C1 segment of cervical spinal cord (tissue), 14 donors: ENCODE data around the gene DNER.
"Not testable (repeated sequence)": the region's sequence is repeated elsewhere in the genome, so short reads cannot be mapped to it uniquely, and the experiment has no call there.

ENCODE experiments used
- DNase-seq, 14 donors: peaks; one replicate each; lab custom pipeline; 2025; lab: John Stamatoyannopoulos, UW

The DNER gene

GRCh38 chr2:229622495-229623355 is 91.6 kb downstream of the DNER start:
- DNase-seq = no peak

DNA sequence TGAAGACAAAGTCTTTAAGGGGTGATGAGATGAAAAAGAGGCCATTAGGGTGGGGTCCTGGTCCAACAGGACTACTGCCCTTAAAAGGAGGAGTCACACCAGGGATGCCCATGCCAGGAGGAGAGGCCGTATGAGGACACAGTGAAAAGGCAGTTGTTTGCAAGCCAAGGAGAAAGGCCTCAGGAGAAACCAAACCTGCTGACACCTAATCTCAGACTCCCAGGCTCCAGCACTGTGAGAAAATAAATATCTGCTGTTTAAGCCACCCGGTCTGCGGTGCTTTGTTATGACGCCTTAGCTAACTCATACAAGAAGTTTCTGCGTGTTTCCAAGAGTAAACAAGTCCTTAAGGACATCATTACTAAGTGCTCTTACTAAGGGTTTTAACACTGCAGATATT is 93.6 kb downstream of the DNER start:
- peak in 1 of 14 donors; percentile 21 for DNase-seq

DNA sequence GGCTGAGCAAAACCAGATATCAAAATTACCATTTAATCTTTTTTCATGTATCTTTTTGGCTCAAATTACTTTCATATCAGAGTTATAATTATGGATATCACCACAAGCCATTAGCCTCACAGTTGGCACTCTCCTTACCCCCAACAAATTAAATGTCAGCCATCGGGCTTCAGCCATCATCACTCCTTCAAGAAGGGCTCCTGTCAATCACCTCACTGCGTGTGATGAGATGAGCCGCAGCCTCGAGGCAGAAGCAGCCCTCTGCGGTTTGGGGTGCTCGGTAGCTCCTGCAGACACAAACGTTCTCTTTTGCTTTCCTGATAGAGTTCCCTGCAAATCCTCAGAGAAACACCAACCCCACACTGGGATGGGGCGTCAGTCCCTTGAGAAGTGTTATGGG is 94.1 kb downstream of the DNER start:
- no peak for DNase-seq

DNA sequence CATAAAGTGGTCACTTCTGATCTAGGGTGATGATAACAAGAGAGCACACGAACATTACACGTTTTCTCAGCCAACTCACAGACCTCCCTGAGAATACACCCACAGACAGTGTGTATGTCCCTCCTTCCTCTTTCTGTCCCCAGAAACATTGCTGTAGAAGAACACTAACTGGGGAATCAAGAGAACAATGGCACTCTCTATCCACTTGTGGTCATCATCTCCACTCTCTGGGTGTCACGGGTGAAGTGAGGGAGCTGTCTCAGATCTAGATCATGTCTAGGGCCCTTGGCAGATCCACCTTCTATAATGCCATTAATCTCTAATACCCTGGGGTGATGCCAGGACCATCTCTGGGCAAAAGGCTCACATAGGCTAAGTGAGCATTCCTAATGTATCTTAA is 97.9 kb downstream of the DNER start:
- no peak for DNase-seq

DNA sequence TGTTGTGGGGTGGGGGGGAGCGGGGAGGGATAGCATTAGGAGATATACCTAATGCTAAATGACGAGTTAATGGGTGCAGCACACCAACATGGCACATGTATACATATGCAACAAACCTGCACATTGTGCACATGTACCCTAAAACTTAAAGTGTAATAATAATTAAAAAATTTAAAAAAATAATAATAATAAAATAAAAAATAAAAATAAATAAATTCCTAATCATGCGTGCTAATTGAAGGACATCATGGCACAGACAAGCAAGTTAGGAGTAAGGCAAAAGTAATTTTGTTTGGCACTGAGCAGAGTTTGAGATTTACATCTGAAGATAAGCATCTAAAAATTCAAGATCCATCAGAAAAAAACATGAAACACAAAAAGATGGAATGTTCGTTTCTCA is 100.3 kb downstream of the DNER start:
- not testable (repeated sequence) for DNase-seq

DNA sequence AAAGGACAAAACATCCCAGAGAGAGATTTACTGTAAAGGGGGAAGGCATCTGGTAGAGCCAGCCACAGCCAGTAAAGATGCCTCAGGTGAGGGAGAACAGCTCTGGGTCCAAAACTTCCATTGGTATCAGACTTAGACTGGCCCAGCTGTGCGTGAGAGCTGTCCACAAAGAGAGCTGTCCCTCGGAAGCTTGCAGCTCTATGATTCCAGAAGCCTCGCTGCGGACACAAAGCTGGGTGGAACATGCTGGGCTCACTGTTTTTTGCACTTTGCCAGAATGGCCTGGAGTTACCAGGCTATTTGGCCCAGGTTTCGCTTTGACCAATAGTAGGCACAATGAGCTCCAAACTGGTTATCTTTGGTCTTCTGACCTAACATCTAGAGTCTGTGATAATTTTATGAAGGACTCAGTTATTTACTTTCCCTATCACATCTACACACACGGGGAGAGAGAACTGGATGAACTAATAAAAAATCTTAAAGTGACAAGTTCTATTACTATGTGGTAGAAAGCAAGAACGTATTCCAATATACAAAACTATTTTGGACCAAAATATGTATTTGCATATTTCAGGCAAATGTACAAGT is 101.9 kb downstream of the DNER start:
- peak in 7 of 14 donors; percentile 27 to 38 (median 36) for DNase-seq

GRCh38 chr2:229611360-229611759 is 103.0 kb downstream of the DNER start:
- no peak for DNase-seq

DNA sequence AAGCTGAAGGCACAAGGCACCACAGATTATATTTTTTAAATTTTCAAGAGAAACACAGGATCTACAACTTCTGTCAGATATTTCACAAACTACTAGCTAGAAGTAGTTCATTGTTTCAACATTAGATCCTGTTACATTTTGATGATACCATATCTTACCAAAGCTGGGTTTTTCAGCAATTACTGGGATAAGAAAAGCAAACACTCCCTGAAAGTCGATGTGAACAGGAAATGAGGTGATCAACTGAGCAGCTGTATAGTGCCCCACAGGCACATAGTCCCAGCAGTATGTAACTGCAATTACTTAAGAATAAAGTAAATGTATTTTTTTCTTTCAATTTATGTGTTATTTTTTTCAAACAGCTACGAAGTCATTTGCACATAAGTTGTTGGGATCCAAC is 103.5 kb downstream of the DNER start:
- no peak for DNase-seq

GRCh38 chr2:229610333-229610732 is 104.0 kb downstream of the DNER start:
- DNase-seq = peak in 5 of 14 donors; percentile 14 to 76 (median 30)

- no peak for DNase-seq
Measured at GRCh38 chr2:229601936-229602335, 112.4 kb downstream of the DNER start.

DNA sequence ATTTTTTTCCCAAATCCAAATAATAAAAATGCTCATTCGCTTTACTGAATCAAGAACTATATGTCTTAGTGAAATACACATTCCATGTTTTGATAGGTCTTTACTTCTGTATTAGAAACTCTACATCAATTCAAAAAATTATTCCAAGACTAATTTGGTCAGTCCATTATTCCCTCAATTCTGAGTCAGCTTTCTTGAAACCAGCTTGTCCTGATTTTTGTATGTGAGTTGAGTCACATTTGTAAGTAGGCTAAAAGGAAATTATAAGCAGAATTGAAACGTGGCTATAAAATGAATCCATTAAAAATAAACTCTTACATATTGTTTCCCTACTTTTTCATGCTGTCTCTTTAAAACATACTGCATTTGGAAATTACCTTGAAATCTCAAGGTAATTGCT is 113.0 kb downstream of the DNER start:
- no peak for DNase-seq

DNA sequence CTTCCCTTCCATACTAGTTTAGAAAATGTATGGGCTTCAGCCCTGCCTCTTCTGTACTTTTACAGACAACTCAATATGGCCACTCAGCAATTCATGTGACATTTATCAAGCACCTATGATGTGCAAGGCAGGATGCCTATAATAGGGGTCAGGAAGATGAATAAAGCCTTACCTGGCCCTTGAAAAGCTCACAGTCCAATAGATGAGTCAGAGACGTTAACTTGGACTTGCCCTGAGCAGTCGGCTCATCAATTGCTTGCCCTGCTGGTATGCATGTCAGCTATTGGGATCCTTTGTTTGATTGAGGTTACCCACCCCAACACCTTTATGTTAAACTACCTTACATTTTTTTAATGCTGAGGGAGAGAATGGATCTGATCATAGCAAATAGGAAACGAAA is 116.1 kb downstream of the DNER start:
- DNase-seq = no peak

GRCh38 chr2:229596796-229597195 is 117.6 kb downstream of the DNER start:
- DNase-seq = no peak

DNA sequence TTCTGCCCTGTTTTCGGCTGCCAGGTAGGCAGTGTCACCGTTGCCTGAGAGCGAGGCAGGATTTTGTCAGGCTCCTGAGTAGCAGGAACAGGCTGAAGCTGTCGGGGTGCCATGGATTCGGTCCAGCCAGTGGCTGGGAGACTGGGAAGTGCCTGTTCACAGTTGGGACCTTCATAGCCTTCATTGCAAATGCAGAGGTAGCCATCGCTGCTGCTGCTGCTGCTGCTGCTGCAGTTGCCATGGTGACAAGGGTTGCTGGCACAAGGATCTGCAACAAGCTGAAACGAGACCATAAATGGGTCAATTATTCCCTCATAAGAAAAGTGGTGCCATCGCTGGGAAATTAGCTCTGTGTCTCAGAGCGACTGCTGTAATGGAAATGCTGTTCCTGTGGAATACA is 122.7 kb downstream of the DNER start:
- peak in 12 of 14 donors; percentile 10 to 73 (median 34) for DNase-seq

DNA sequence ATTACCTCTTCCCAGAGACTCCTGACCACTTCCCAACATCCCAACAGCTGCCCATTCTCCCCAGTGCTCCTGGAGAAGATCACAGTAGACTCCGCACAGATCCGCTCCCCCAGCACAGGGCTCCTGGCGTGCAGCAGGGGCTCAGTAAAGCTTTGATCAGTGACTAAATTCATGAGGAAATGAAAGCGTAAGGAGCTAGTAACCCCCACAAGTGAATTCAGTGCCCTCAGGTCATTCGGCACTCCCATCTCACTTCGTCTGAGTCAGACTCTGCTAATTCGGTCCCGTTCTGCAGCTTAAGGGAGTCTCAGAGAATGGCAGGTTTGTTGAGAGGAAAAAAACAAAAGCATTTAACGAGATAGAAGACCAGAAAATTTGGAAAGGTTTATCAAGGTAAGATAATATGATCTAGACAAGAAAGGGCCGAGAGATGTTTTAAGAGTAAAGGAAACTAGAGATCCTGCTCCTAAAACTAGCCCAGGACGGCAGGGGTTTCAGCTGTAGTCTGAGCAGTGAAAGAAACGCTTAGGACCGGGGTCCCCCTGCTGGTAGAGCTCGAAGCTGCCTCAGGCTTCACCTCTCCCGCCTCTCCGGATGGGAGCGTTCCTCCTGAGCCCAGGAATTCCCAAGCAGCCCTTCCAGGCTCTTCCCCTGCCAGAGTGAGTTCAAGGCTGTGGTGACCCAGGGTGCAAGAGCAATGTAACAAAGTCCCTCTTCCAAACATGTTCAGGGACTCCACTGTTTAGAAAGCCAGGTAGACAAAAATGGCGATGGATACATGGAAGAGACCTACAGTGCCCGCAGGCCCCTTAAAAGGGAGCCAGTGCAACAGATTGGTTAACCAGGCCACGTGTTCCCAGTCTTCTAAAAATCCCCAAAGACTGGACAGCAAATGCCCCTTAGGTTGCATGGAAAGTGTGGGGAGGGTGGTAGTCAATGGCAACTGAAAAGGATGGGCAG is 127.3 kb downstream of the DNER start:
- peak in 13 of 14 donors; percentile 7 to 72 (median 41) for DNase-seq

DNA sequence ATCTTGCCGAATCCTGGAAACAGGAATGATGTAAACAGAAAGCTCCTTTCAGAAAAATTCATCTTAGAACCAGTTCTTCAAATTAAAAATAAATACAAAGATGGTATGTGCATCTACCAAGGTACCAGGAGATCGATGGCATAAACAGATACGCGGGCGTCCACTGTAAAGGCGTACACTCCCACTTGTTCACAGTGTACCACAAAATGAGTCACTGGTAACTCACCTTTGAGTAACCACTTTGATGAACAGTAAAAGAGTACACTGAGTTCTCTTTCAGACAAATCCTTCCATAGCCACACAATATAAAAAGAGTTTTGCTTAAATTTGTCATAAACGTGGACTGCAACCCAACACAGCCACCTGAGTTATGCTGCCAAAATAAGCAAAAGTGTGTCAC is 128.3 kb downstream of the DNER start:
- DNase-seq = no peak

DNA sequence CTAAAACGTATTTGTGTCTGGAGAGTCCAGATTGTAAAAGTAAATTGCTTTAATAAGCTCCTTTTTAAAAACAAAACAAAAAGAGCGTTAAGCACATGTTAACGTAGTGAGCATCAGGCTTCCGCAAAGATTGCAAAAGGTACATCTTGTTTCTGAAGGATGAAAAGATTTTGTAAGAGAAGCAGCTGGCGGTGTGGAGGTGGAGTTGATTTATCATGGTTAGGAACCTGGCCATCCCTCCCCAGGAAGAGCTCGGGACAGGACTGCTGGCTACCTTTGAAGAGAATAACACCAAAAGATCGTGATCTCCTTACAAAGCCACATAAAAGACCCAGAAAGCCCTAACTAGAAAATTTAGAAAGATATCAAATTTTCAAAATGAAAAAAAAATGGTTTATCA is 132.2 kb downstream of the DNER start:
- no peak for DNase-seq

DNA sequence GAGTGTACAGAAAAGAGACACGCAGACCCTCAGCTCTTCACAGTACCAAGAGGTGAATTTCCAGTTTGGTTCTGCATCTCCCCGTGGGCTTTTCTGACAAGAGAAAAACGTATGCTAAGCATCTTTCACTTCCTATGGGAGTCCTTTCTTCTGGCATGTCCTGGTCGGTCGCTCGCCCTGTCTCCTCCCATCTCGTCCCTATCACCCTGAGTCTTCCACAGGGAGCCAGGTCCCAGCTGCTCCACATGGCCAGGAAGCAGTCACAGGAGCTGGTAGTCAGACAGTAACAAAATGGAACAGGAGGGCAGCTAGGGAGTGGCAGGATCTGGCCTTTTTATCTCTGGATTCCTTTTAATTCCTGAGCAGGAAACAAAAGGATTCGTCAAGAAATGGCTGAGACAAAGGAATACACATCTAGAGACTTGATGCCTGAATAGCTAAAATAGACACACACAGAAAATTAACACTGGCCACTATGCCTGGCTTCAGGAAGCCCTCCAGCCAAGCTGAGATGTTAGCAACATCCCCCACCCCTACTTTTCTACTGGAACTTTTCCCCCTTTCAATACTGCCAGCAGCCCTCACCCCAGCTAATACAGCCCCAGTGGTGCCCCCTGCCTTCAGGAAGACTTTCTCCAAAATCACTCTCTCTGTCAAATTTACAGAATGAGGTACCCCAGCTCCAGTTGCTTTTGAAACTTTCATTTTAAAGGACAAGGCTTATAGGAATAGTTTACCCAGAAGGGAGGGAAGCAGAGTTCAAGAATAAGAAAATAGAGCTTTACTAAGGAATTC is 136.1 kb downstream of the DNER start:
- DNase-seq = no peak

GRCh38 chr2:229575569-229576315 is 138.6 kb downstream of the DNER start:
- no peak for DNase-seq

DNA sequence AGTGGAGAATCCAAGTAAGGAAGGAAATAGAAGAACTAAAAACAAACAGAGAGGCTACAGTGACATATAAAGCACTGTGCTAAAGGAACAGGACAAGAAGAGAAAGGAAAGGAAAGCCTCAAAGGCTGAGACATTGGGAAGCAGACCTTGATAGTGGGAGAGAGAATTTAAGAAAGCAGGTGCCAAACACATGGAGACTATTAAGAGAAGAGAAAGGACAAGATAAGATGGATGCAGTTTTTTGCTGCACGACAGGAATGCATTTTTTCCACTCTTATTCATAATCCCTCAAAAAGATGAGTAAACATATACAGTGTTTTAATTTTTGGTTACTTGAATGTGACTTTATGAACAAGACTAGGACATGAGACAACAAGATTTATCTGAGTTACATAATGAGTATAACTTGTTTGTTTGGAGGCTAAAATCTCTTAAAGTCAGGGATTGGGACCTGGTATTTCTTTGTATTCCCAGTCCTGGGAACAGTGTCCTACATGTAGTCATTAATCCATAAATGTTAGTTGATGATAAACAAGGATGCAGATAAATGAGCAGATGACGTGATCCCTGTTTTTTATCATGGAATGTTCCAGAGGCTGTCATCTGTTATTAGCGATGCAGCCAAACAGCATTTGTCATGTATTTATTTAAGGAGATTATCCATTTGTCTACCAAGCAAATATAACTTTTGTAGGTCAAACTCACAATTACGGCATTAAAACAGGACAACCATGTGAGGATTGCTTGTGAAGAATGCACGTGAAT is 141.7 kb downstream of the DNER start:
- no peak for DNase-seq
